Mesothelial cell of epicardium (in vitro differentiated cells): ENCODE results near the gene PLEKHM1. TPM values are rescaled to one million over a fixed set of nuclear protein-coding genes. Genes with fewer than 3 reads are reported as not detected.

Experiments
- DNase-seq, 2 experiments: peaks; one replicate each; pipeline ENCODE4 v3.0.0; 2021; ENCODE audit warnings: low spot score in 2 of 2; ENCODE audit not compliant: unreplicated experiment in 2 of 2
- H3K27ac Mint-ChIP-seq: 2 replicates; pipeline ENCODE4 v1.8.0; 2021; ENCODE audit warnings: mixed read lengths
- H3K27me3 Mint-ChIP-seq: 2 replicates; pipeline ENCODE4 v1.8.0; 2021; ENCODE audit warnings: low read depth, mixed read lengths
- H3K36me3 Mint-ChIP-seq: 2 replicates; pipeline ENCODE4 v1.8.0; 2021; ENCODE audit warnings: mixed read lengths
- H3K4me1 Mint-ChIP-seq: 2 replicates; pipeline ENCODE4 v1.8.0; 2021; ENCODE audit warnings: mixed read lengths
- H3K4me3 Mint-ChIP-seq: 2 replicates; pipeline ENCODE4 v1.8.0; 2021; ENCODE audit warnings: mild to moderate bottlenecking, moderate library complexity, mixed read lengths
- H3K9me3 Mint-ChIP-seq: 2 replicates; pipeline ENCODE4 v1.8.0; 2021; ENCODE audit warnings: mixed read lengths
- total RNA-seq: library from RNA; stranded (reverse); gene quantifications from 3 replicates; pipeline ENCODE4 v1.2.1, GENCODE V29; 2021
- TF ChIP-seq, protein P1 (sequence below): fragments of 200-600 bp; sonication (generic); IDR thresholded peaks from one replicate; pipeline ENCODE4 v1.5.0; 2021; ENCODE audit warnings: antibody characterized with exemption; ENCODE audit not compliant: unreplicated experiment

PLEKHM1 gene
- total RNA-seq, 1 donor from 2014 or later = 33.2 TPM

DNA sequence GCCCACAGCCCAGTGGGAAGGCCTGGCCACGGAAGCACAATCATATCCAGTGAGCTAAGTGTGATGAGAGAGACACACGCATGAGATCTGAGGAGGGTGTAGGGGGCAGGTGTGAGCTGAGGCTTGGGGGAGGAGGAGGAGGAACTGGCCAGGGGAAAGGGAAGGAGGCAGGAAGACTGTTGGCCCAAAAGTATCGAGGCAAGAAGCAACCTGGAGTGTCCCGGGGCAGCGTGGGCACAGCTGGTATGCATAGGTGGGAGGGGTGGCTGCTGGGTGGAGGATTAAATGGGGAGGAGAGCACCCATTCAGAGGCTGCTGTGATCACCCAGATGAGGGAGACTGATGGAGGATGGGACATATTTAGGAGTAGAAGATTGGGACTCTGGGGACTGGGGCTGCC is 99.2 kb downstream of the PLEKHM1 start:
- DNase-seq = no peak
- no peaks in the 10 kb centered on the region for H3K36me3 Mint-ChIP-seq
- H3K27me3 Mint-ChIP-seq = peaks cover 26% of the 10 kb centered on the region
- no peaks in the 10 kb centered on the region for H3K9me3 Mint-ChIP-seq
- H3K27ac Mint-ChIP-seq = no peak overlapping the region
- H3K4me3 Mint-ChIP-seq = no peak overlapping the region
- TF ChIP-seq, protein P1, sequence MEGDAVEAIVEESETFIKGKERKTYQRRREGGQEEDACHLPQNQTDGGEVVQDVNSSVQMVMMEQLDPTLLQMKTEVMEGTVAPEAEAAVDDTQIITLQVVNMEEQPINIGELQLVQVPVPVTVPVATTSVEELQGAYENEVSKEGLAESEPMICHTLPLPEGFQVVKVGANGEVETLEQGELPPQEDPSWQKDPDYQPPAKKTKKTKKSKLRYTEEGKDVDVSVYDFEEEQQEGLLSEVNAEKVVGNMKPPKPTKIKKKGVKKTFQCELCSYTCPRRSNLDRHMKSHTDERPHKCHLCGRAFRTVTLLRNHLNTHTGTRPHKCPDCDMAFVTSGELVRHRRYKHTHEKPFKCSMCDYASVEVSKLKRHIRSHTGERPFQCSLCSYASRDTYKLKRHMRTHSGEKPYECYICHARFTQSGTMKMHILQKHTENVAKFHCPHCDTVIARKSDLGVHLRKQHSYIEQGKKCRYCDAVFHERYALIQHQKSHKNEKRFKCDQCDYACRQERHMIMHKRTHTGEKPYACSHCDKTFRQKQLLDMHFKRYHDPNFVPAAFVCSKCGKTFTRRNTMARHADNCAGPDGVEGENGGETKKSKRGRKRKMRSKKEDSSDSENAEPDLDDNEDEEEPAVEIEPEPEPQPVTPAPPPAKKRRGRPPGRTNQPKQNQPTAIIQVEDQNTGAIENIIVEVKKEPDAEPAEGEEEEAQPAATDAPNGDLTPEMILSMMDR = no peak
- peaks cover 5% of the 10 kb centered on the region for H3K4me1 Mint-ChIP-seq

DNA sequence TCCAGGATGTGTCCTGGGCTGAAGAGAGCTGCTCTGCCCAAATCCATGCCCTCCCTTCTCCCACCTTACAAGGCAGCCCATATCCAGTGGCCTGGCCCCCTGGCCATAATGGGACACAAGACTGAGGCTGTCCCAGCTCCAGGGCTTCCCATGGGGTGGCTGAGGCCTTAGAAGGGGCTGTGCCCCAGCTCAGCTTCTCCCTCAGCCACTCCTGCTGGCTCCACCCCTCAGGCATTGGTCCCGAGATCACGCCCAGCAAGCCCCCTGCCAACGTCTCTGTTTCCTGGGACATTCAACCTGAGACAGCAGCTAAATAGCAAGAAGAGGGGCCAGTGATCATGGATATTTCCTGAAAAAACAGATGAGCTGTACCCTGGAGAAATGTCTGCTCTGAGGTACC is 101.2 kb downstream of the PLEKHM1 start:
- Mint-ChIP-seq H3K4me1 (peaks cover 1% of the 10 kb centered on the region), H3K9me3 (no peaks in the 10 kb centered on the region), H3K4me3 (no peak overlapping the region), H3K27ac (no peak overlapping the region), H3K36me3 (no peaks in the 10 kb centered on the region), H3K27me3 (peaks cover 30% of the 10 kb centered on the region)
- DNase-seq = no peak
- TF ChIP-seq, protein P1 = no peak

DNA sequence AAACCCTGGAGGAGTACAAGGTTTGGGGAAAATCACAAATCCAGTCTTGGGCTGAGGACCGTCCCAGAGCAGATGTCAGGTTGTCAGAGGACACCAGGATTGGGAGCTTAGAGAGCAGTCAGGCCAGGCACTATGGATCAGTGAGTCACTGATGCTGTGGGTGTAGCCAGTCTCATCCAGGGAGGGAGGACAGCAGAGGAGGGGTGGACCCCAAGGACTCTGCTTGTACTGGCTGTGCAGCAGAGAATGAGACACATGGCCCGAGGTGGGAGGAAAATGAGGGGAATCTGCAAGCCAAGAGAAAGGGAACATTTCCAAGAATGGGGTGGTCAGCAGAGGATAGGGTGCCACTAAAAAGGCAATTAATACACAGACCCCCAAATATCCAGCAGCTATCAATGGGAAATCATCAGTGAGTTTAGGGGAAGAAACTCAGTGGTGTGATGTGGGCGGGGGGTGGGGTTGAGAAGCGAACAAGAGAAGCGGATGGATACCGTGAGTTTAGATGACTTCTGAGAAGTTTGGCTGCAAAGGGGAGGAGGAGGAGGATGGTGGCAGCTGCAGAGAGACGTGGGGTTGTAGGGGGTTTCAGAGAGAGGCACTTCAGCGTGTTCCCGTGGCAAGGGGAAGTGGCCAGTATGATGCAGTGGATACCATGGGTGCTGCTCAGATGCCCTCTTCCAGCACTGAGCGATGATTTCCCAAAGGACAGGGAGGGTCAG is 101.8 kb downstream of the PLEKHM1 start:
- TF ChIP-seq, protein P1 = no peak
- H3K27ac Mint-ChIP-seq = no peak overlapping the region
- peaks cover 30% of the 10 kb centered on the region for H3K27me3 Mint-ChIP-seq
- no peak for DNase-seq
- H3K9me3 Mint-ChIP-seq = no peaks in the 10 kb centered on the region
- peaks cover 1% of the 10 kb centered on the region for H3K4me1 Mint-ChIP-seq
- no peak overlapping the region for H3K4me3 Mint-ChIP-seq
- H3K36me3 Mint-ChIP-seq = no peaks in the 10 kb centered on the region

DNA sequence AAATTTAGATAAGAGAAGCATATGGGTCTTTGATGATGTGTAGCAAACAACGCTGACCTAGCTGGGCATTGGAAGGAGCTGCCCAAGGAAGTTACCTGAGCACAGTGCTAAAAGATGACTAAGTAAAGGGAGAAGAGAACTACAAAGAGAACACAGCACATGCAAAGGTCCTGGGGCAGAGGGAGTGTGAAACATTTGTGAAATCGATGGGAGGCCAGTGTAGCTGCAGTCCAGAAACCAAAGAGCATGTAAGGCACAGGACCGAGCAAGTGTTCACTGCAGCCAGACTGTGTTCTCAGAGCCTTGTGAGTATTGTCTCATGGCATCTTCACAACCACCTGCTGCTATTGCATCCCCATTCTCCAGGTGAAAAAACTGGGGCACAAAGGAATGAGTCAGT is 102.8 kb downstream of the PLEKHM1 start:
- H3K27ac Mint-ChIP-seq = no peak overlapping the region
- no peaks in the 10 kb centered on the region for H3K36me3 Mint-ChIP-seq
- H3K9me3 Mint-ChIP-seq = no peaks in the 10 kb centered on the region
- H3K4me3 Mint-ChIP-seq = no peak overlapping the region
- H3K27me3 Mint-ChIP-seq = peaks cover 27% of the 10 kb centered on the region
- TF ChIP-seq, protein P1 = no peak
- H3K4me1 Mint-ChIP-seq = peaks cover 3% of the 10 kb centered on the region
- no peak for DNase-seq

DNA sequence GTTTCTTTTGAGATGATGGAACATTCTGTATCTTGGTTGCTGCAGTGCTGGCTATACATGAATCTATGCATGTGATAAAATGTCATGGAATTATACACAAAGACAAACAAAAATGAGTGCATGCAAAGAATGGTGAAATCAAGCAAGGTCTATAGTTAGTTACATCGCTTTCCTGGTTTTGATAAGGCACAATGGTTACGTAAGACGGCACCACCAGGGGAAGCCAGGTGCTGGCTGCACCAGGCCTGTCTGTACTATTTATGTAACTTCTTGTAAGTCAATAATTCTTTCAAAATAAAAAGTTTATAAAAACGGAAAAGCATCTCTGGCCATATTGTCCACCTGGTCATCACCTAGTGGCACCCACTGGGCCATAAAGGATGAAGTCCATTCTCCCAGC is 104.3 kb downstream of the PLEKHM1 start:
- H3K9me3 Mint-ChIP-seq = no peaks in the 10 kb centered on the region
- no peaks in the 10 kb centered on the region for H3K36me3 Mint-ChIP-seq

More for the DNA sequence above, 104.3 kb downstream of the PLEKHM1 start:
- TF ChIP-seq, protein P1 = no peak
- Mint-ChIP-seq H3K27ac (no peak overlapping the region), H3K4me1 (peaks cover 3% of the 10 kb centered on the region), H3K27me3 (peaks cover 20% of the 10 kb centered on the region), H3K4me3 (no peak overlapping the region)
- no peak for DNase-seq

Other genes starting within 250 kb of the PLEKHM1 start
- not detected in 3 replicates for gene SPATA32, start 228.6 kb downstream of the PLEKHM1 start, total RNA-seq
- 8.9 to 9.9 TPM (median 9.8 TPM) in 3 replicates for gene MAP3K14, start 173.7 kb downstream of the PLEKHM1 start, total RNA-seq
- 14.5 to 16.8 TPM (median 14.8 TPM) in 3 replicates for gene ARHGAP27, start 57.9 kb downstream of the PLEKHM1 start, total RNA-seq